Activated CD4-positive, alpha-beta T cell treated with anti-CD3 and anti-CD28 coated beads, Interleukin-2, Interleukin-6, amounts not matched to agents 100 ng/mL and 50 ng/mL, durations not matched to agents 16 hours and 8 hours (primary cell): ENCODE measurements around the gene SLCO4A1.
"Not testable (repeated sequence)": the region's sequence is repeated elsewhere in the genome, so short reads cannot be mapped to it uniquely, and the experiment has no call there.

Experiments used
- DNase-seq: peaks from one replicate; pipeline ENCODE4 v3.0.0-alpha.2; 2020

The SLCO4A1 gene

GRCh38 chr20:62666736-62667529 is 24.6 kb downstream of the SLCO4A1 start:
- DNase-seq, result no peak

- DNase-seq, result no peak
Observed at GRCh38 chr20:62667530-62668440, 25.5 kb downstream of the SLCO4A1 start.

- peak; percentile 36 for DNase-seq
Observed at GRCh38 chr20:62668441-62669027, 26.2 kb downstream of the SLCO4A1 start.

GRCh38 chr20:62669249-62669648 is 26.9 kb downstream of the SLCO4A1 start:
- no peak for DNase-seq

- no peak for DNase-seq
Observed at GRCh38 chr20:62670156-62670555, 27.9 kb downstream of the SLCO4A1 start.

GRCh38 chr20:62670998-62671397 is 28.7 kb downstream of the SLCO4A1 start:
- no peak for DNase-seq

- DNase-seq, result no peak
Observed at GRCh38 chr20:62671765-62672164, 29.5 kb downstream of the SLCO4A1 start.

GRCh38 chr20:62674370-62674769 is 32.1 kb downstream of the SLCO4A1 start:
- DNase-seq, result no peak

GRCh38 chr20:62675156-62675876 is 33.0 kb downstream of the SLCO4A1 start:
- DNase-seq, result no peak

GRCh38 chr20:62675877-62676260 is 33.6 kb downstream of the SLCO4A1 start:
- DNase-seq, result no peak

- DNase-seq, result no peak
Observed at GRCh38 chr20:62676976-62677375, 34.7 kb downstream of the SLCO4A1 start.

- DNase-seq, result no peak
Observed at GRCh38 chr20:62677678-62678077, 35.4 kb downstream of the SLCO4A1 start.

- DNase-seq, result no peak
Observed at GRCh38 chr20:62678553-62678952, 36.2 kb downstream of the SLCO4A1 start.

- no peak for DNase-seq
Observed at GRCh38 chr20:62679978-62680589, 37.8 kb downstream of the SLCO4A1 start.

GRCh38 chr20:62682912-62683517 is 40.7 kb downstream of the SLCO4A1 start:
- DNase-seq, result no peak

- not testable (repeated sequence) for DNase-seq
Observed at GRCh38 chr20:62683660-62684322, 41.5 kb downstream of the SLCO4A1 start.

- no peak for DNase-seq
Observed at GRCh38 chr20:62684981-62685380, 42.7 kb downstream of the SLCO4A1 start.

GRCh38 chr20:62685781-62686555 is 43.7 kb downstream of the SLCO4A1 start:
- DNase-seq, result peak; percentile 10

GRCh38 chr20:62686869-62687830 is 44.8 kb downstream of the SLCO4A1 start:
- DNase-seq, result no peak
